GM23338 (cell line): ENCODE data around the gene FMO3. TPM values are rescaled to one million over a fixed set of nuclear protein-coding genes. Genes with fewer than 3 reads are reported as not detected.

Experiments used
- ATAC-seq: fragments of 200-7000 bp; cut with Tn5 transposase; 3 replicates; pipeline ENCODE4 v1.9.1; 2020
- DNase-seq: peaks from one replicate; pipeline ENCODE4 v3.0.0-alpha.2; 2015; ENCODE audit warnings: low spot score
- H2AFZ ChIP-seq: fragments of 200-600 bp; sonication (generic); 2 replicates; pipeline ENCODE4 v1.8.0; 2016; ENCODE audit warnings: antibody characterized with exemption, mild to moderate bottlenecking, moderate library complexity
- H3F3A ChIP-seq: fragments of 200-600 bp; sonication (generic); replicated peaks from 2 replicates; pipeline ENCODE4 v1.8.0; 2017; ENCODE audit warnings: antibody characterized with exemption, mixed run types, low read depth
- H3K27ac ChIP-seq: fragments of 200-600 bp; sonication (generic); 2 replicates; pipeline ENCODE4 v1.6.1; 2016; ENCODE audit warnings: low read depth
- H3K27me3 ChIP-seq: fragments of 200-600 bp; sonication (generic); 2 replicates; pipeline ENCODE4 v1.8.0; 2016; ENCODE audit warnings: mild to moderate bottlenecking, mixed run types, moderate library complexity; ENCODE audit not compliant: insufficient read depth
- H3K36me3 ChIP-seq: fragments of 200-600 bp; sonication (generic); 2 replicates; pipeline ENCODE4 v1.8.0; 2016; ENCODE audit warnings: mild to moderate bottlenecking; ENCODE audit not compliant: insufficient read depth
- H3K4me1 ChIP-seq: fragments of 200-600 bp; sonication (generic); 2 replicates; pipeline ENCODE4 v1.8.0; 2016; ENCODE audit warnings: mild to moderate bottlenecking, moderate library complexity; ENCODE audit not compliant: insufficient read depth
- H3K4me2 ChIP-seq: fragments of 200-600 bp; sonication (generic); 2 replicates; pipeline ENCODE4 v1.7.1; 2017; ENCODE audit warnings: mixed run types
- H3K4me3 ChIP-seq: fragments of 200-600 bp; sonication (generic); 2 replicates; pipeline ENCODE4 v1.6.1; 2016; ENCODE audit warnings: mixed run types
- H3K79me2 ChIP-seq: fragments of 200-600 bp; sonication (generic); replicated peaks from 2 replicates; pipeline ENCODE4 v1.8.0; 2017; ENCODE audit warnings: mild to moderate bottlenecking; ENCODE audit not compliant: insufficient read depth
- H3K9me2 ChIP-seq: fragments of 200-600 bp; sonication (generic); 2 replicates; pipeline ENCODE4 v1.8.0; 2017; ENCODE audit not compliant: insufficient read depth
- H4K20me1 ChIP-seq: fragments of 200-600 bp; sonication (generic); replicated peaks from 2 replicates; pipeline ENCODE4 v1.8.0; 2017; ENCODE audit warnings: mild to moderate bottlenecking; ENCODE audit not compliant: insufficient read depth
- H3K27ac Mint-ChIP-seq: 2 replicates; pipeline ENCODE4 v1.8.0; 2020; ENCODE audit warnings: inconsistent platforms, mild to moderate bottlenecking, moderate library complexity, mixed read lengths
- H3K27me3 Mint-ChIP-seq: 3 replicates; pipeline ENCODE4 v1.8.0; 2022; ENCODE audit warnings: low read depth, mild to moderate bottlenecking, moderate library complexity, mixed read lengths, inconsistent platforms; ENCODE audit not compliant: insufficient read depth, poor library complexity
- H3K36me3 Mint-ChIP-seq: 3 replicates; pipeline ENCODE4 v1.8.0; 2021; ENCODE audit warnings: low read depth, mild to moderate bottlenecking, inconsistent platforms, moderate library complexity, mixed read lengths
- H3K4me1 Mint-ChIP-seq: 3 replicates; pipeline ENCODE4 v1.8.0; 2020; ENCODE audit warnings: mild to moderate bottlenecking, inconsistent platforms, mixed read lengths
- H3K4me3 Mint-ChIP-seq: 3 replicates; pipeline ENCODE4 v1.8.0; 2021; ENCODE audit warnings: moderate library complexity, mild to moderate bottlenecking, inconsistent platforms, mixed read lengths
- H3K9me3 Mint-ChIP-seq: 3 replicates; pipeline ENCODE4 v1.8.0; 2020; ENCODE audit warnings: moderate library complexity, mild to moderate bottlenecking, inconsistent platforms, mixed read lengths
- CREB1 ChIP-seq: fragments of 250-450 bp; sonication (Bioruptor Pico); IDR thresholded peaks from 2 replicates; pipeline ENCODE4 v1.5.0; 2020; ENCODE audit warnings: low read depth, mild to moderate bottlenecking, moderate library complexity
- EZH2 ChIP-seq: fragments of 200-600 bp; sonication (generic); IDR thresholded peaks from one replicate; pipeline ENCODE4 v1.8.0; 2017; ENCODE audit warnings: antibody characterized with exemption, mild to moderate bottlenecking, low read depth; ENCODE audit not compliant: unreplicated experiment
- EZH2phosphoT487 ChIP-seq: fragments of 200-600 bp; sonication (generic); IDR thresholded peaks from one replicate; pipeline ENCODE4 v1.8.1; 2018; ENCODE audit warnings: antibody characterized with exemption; ENCODE audit not compliant: unreplicated experiment
- JUNB ChIP-seq: IDR thresholded peaks from one replicate; pipeline ENCODE4 v1.6.1; 2016; ENCODE audit warnings: antibody characterized with exemption; ENCODE audit not compliant: unreplicated experiment
- NANOG ChIP-seq: IDR thresholded peaks from 2 replicates; pipeline ENCODE4 v1.6.1; 2016; ENCODE audit warnings: antibody characterized with exemption, borderline replicate concordance
- POLR2AphosphoS5 ChIP-seq: IDR thresholded peaks from 2 replicates; pipeline ENCODE4 v1.6.1; 2016; ENCODE audit warnings: antibody characterized with exemption, low read depth
- STAT1 ChIP-seq: IDR thresholded peaks from one replicate; pipeline ENCODE4 v1.6.1; 2016; ENCODE audit warnings: antibody characterized with exemption; ENCODE audit not compliant: unreplicated experiment
- ZNF114 ChIP-seq: fragments of 250-450 bp; sonication (Bioruptor Pico); IDR thresholded peaks from 2 replicates; pipeline ENCODE4 v1.5.0; 2020; ENCODE audit warnings: mild to moderate bottlenecking, moderate library complexity
- ZNF331 ChIP-seq: fragments of 250-450 bp; sonication (Bioruptor Pico); IDR thresholded peaks from 2 replicates; pipeline ENCODE4 v1.5.0; 2020; ENCODE audit warnings: low read depth, mild to moderate bottlenecking, moderate library complexity
- polyA plus RNA-seq: library from polyadenylated mRNA; unstranded; fragments of >200 nt; fragmentation: Nextera tagmentation; extraction: Ambion mirVana; gene quantifications from 2 replicates; pipeline ENCODE4 v1.2.1, GENCODE V29; 2016
- total RNA-seq: library from RNA; depleted of rRNA; stranded (reverse); fragments of >200 nt; shearing (Covaris generic); gene quantifications from 2 replicates; pipeline ENCODE4 v1.2.3, GENCODE V29; 2014
- TF ChIP-seq, protein P1 (sequence below): fragments of 250-450 bp; sonication (Bioruptor Pico); IDR thresholded peaks from 2 replicates; pipeline ENCODE4 v1.5.0; 2020; ENCODE audit warnings: mild to moderate bottlenecking, moderate library complexity
- TF ChIP-seq, protein P2 (sequence below): IDR thresholded peaks from one replicate; pipeline ENCODE4 v1.6.1; 2018; ENCODE audit warnings: antibody characterized with exemption; ENCODE audit not compliant: unreplicated experiment
- TF ChIP-seq, protein P3 (sequence below), 2 experiments: fragments of 200-600 bp in 1 of 2; sonication (generic) in 1 of 2; conservative IDR thresholded peaks; 2 replicates each; pipeline versions ENCODE4 v1.5.1 to v1.6.1; 2016 to 2017; ENCODE audit warnings: antibody characterized with exemption in 2 of 2, low read depth in 2 of 2, mild to moderate bottlenecking in 2 of 2, moderate library complexity in 1 of 2
- TF ChIP-seq, protein P4 (sequence below): IDR thresholded peaks from 2 replicates; pipeline ENCODE4 v1.6.1; 2016; ENCODE audit warnings: antibody characterized with exemption

FMO3 gene
- total and polyA plus RNA-seq, 2 experiments from 2014 or later = 0.26 TPM; not detected in 1

DNA sequence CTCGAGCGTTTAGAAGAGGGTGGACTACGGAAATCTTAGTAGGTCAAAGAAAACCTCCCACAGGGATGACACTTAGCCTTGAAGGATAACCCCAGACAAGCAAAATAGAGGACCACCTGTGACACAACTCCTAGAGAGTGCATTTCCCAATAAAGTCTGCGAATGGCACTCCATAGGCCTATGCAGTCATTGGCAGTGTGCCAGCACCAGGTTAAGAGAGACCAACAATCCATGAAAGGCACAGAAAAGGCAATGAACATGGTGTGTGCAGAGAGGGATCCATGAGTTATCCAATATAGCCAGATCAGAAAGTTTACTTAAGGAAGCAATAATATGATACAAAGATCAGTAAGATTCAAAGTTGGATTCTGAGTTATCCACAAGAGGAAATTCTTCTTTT is 49.2 kb downstream of the FMO3 start:
- Mint-ChIP-seq H3K27ac (no peak overlapping the region), H3K4me3 (no peak overlapping the region), H3K36me3 (no peaks in the 10 kb centered on the region), H3K9me3 (no peaks in the 10 kb centered on the region), H3K4me1 (peaks cover 26% of the 10 kb centered on the region; the same call in 2 of the 3 replicates), H3K27me3 (peaks cover 2% of the 10 kb centered on the region)
- H4K20me1 ChIP-seq = no peaks in the 10 kb centered on the region
- H3K9me2 ChIP-seq = no peaks in the 10 kb centered on the region
- H3K36me3 ChIP-seq = no peaks in the 10 kb centered on the region
- ATAC-seq (no peak), DNase-seq (no peak)
- H3K4me1 ChIP-seq = peaks cover 21% of the 10 kb centered on the region
- no peak overlapping the region for H3K4me2 ChIP-seq
- no peak overlapping the region for H3K27ac ChIP-seq
- H3K4me3 ChIP-seq = no peak overlapping the region
- no peaks in the 10 kb centered on the region for H3F3A ChIP-seq
- H3K27me3 ChIP-seq = no peaks in the 10 kb centered on the region
- no peak overlapping the region for H2AFZ ChIP-seq
- H3K79me2 ChIP-seq = no peaks in the 10 kb centered on the region
- TF ChIP-seq, protein P1, sequence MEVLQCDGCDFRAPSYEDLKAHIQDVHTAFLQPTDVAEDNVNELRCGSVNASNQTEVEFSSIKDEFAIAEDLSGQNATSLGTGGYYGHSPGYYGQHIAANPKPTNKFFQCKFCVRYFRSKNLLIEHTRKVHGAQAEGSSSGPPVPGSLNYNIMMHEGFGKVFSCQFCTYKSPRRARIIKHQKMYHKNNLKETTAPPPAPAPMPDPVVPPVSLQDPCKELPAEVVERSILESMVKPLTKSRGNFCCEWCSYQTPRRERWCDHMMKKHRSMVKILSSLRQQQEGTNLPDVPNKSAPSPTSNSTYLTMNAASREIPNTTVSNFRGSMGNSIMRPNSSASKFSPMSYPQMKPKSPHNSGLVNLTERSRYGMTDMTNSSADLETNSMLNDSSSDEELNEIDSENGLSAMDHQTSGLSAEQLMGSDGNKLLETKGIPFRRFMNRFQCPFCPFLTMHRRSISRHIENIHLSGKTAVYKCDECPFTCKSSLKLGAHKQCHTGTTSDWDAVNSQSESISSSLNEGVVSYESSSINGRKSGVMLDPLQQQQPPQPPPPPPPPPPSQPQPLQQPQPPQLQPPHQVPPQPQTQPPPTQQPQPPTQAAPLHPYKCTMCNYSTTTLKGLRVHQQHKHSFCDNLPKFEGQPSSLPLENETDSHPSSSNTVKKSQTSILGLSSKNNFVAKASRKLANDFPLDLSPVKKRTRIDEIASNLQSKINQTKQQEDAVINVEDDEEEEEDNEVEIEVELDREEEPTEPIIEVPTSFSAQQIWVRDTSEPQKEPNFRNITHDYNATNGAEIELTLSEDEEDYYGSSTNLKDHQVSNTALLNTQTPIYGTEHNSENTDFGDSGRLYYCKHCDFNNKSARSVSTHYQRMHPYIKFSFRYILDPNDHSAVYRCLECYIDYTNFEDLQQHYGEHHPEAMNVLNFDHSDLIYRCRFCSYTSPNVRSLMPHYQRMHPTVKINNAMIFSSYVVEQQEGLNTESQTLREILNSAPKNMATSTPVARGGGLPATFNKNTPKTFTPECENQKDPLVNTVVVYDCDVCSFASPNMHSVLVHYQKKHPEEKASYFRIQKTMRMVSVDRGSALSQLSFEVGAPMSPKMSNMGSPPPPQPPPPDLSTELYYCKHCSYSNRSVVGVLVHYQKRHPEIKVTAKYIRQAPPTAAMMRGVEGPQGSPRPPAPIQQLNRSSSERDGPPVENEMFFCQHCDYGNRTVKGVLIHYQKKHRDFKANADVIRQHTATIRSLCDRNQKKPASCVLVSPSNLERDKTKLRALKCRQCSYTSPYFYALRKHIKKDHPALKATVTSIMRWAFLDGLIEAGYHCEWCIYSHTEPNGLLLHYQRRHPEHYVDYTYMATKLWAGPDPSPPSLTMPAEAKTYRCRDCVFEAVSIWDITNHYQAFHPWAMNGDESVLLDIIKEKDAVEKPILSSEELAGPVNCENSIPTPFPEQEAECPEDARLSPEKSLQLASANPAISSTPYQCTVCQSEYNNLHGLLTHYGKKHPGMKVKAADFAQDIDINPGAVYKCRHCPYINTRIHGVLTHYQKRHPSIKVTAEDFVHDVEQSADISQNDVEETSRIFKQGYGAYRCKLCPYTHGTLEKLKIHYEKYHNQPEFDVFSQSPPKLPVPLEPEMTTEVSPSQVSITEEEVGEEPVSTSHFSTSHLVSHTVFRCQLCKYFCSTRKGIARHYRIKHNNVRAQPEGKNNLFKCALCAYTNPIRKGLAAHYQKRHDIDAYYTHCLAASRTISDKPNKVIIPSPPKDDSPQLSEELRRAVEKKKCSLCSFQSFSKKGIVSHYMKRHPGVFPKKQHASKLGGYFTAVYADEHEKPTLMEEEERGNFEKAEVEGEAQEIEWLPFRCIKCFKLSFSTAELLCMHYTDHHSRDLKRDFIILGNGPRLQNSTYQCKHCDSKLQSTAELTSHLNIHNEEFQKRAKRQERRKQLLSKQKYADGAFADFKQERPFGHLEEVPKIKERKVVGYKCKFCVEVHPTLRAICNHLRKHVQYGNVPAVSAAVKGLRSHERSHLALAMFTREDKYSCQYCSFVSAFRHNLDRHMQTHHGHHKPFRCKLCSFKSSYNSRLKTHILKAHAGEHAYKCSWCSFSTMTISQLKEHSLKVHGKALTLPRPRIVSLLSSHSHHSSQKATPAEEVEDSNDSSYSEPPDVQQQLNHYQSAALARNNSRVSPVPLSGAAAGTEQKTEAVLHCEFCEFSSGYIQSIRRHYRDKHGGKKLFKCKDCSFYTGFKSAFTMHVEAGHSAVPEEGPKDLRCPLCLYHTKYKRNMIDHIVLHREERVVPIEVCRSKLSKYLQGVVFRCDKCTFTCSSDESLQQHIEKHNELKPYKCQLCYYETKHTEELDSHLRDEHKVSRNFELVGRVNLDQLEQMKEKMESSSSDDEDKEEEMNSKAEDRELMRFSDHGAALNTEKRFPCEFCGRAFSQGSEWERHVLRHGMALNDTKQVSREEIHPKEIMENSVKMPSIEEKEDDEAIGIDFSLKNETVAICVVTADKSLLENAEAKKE = no peak
- TF ChIP-seq, protein P2, sequence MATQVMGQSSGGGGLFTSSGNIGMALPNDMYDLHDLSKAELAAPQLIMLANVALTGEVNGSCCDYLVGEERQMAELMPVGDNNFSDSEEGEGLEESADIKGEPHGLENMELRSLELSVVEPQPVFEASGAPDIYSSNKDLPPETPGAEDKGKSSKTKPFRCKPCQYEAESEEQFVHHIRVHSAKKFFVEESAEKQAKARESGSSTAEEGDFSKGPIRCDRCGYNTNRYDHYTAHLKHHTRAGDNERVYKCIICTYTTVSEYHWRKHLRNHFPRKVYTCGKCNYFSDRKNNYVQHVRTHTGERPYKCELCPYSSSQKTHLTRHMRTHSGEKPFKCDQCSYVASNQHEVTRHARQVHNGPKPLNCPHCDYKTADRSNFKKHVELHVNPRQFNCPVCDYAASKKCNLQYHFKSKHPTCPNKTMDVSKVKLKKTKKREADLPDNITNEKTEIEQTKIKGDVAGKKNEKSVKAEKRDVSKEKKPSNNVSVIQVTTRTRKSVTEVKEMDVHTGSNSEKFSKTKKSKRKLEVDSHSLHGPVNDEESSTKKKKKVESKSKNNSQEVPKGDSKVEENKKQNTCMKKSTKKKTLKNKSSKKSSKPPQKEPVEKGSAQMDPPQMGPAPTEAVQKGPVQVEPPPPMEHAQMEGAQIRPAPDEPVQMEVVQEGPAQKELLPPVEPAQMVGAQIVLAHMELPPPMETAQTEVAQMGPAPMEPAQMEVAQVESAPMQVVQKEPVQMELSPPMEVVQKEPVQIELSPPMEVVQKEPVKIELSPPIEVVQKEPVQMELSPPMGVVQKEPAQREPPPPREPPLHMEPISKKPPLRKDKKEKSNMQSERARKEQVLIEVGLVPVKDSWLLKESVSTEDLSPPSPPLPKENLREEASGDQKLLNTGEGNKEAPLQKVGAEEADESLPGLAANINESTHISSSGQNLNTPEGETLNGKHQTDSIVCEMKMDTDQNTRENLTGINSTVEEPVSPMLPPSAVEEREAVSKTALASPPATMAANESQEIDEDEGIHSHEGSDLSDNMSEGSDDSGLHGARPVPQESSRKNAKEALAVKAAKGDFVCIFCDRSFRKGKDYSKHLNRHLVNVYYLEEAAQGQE = no peak
- TF ChIP-seq, protein P3, sequence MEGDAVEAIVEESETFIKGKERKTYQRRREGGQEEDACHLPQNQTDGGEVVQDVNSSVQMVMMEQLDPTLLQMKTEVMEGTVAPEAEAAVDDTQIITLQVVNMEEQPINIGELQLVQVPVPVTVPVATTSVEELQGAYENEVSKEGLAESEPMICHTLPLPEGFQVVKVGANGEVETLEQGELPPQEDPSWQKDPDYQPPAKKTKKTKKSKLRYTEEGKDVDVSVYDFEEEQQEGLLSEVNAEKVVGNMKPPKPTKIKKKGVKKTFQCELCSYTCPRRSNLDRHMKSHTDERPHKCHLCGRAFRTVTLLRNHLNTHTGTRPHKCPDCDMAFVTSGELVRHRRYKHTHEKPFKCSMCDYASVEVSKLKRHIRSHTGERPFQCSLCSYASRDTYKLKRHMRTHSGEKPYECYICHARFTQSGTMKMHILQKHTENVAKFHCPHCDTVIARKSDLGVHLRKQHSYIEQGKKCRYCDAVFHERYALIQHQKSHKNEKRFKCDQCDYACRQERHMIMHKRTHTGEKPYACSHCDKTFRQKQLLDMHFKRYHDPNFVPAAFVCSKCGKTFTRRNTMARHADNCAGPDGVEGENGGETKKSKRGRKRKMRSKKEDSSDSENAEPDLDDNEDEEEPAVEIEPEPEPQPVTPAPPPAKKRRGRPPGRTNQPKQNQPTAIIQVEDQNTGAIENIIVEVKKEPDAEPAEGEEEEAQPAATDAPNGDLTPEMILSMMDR (conservative IDR thresholded peaks at IDR 0.05; ENCODE audit: low read depth in 2 of 2) = no peak
- no peak for TF ChIP-seq CREB1
- no peak for TF ChIP-seq JUNB
- no peak for TF ChIP-seq ZNF114 (CRISPR knock-in tag)
- no peak for TF ChIP-seq EZH2phosphoT487
- TF ChIP-seq EZH2 = no peak
- no peak for TF ChIP-seq ZNF331 (CRISPR knock-in tag)
- TF ChIP-seq, protein P4, sequence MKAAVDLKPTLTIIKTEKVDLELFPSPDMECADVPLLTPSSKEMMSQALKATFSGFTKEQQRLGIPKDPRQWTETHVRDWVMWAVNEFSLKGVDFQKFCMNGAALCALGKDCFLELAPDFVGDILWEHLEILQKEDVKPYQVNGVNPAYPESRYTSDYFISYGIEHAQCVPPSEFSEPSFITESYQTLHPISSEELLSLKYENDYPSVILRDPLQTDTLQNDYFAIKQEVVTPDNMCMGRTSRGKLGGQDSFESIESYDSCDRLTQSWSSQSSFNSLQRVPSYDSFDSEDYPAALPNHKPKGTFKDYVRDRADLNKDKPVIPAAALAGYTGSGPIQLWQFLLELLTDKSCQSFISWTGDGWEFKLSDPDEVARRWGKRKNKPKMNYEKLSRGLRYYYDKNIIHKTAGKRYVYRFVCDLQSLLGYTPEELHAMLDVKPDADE = no peak
- TF ChIP-seq NANOG = no peak
- TF ChIP-seq POLR2AphosphoS5 = no peak
- no peak for TF ChIP-seq STAT1
